GM12865 (cell line): ENCODE data around the gene CRISPLD2.

Experiments used
- DNase-seq: peaks from one replicate; pipeline ENCODE4 v3.0.0; 2010; ENCODE audit warnings: low read depth
- H3K4me3 ChIP-seq: 2 replicates; pipeline ENCODE4 v1.5.1; 2011; ENCODE audit warnings: mild to moderate bottlenecking, low read depth, low read length, control low read depth
- CTCF ChIP-seq: IDR thresholded peaks from 2 replicates; pipeline ENCODE4 v1.5.1; 2011; ENCODE audit warnings: low read length, control low read depth, low read depth, inconsistent platforms; ENCODE audit not compliant: insufficient read depth; ENCODE audit errors: missing control alignments

The CRISPLD2 gene

GRCh38 chr16:84929421-84930297 lies 109.9 kb downstream of the CRISPLD2 start:
- no peak for TF ChIP-seq CTCF
- DNase-seq = no peak
- no peak overlapping the region for H3K4me3 ChIP-seq

DNA sequence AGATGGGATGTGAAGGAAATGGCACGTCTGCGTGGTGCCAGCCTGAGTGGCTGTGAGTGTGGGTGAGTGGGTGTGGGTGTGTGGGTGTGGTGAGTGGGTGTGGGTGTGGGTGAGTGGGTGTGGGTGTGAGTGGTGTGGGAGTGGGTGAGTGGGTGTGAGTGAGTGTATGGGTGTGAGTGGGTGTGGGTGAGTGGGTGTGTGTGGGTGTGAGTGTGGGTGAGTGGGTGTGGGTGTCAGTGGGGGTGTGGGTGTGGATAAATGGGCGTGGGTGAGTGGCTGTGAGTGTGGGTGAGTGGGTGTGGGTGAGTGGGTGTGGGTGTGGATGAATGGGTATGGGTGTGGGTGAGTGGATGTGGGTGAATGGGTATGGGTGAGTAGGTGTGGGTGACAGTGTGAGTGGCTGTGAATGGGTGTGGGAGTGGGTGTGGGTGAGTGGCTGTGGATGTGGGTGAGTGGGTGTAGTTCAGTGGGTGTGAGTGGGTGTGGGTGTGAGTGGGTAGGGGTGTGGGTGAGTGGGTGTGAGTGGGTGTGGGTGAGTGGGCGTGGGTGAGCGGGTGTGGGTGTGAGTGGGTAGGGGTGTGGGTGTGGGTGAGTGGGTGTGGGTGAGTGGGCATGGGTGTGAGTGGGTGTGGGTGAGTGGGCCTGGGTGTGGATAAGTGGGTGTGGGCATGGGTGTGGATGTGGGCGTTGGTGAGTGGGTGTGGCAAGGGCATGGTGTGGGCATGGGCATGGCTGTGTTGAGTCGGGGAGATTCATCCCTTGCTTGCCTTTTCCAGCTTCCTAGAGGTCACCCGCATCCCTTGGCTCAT lies 110.7 kb downstream of the CRISPLD2 start:
- no peak for TF ChIP-seq CTCF
- no peak for DNase-seq
- H3K4me3 ChIP-seq = no peak overlapping the region

DNA sequence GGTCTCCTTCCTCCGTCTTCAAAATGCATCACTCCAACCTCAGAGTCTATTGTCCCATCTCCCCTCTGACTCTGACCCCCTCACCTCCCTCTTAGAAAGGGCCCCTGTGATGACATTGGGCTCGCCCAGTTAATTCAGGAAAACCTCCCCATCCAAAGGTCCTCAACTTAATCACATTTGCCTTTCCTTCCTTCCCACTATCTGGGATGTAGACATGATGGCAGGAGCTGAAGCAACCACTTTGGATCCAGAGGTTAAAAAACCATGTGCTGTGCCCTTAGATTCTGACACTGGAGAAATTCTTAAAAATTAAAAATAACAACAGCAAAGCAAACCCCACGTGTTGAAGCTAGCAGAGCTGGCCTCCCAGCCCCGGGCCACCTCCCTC lies 111.3 kb downstream of the CRISPLD2 start:
- DNase-seq = no peak
- no peak for TF ChIP-seq CTCF
- no peak overlapping the region for H3K4me3 ChIP-seq

- DNase-seq = no peak
- TF ChIP-seq CTCF = no peak
- no peak overlapping the region for H3K4me3 ChIP-seq
Observed at GRCh38 chr16:84931506-84931905, 111.7 kb downstream of the CRISPLD2 start.

DNA sequence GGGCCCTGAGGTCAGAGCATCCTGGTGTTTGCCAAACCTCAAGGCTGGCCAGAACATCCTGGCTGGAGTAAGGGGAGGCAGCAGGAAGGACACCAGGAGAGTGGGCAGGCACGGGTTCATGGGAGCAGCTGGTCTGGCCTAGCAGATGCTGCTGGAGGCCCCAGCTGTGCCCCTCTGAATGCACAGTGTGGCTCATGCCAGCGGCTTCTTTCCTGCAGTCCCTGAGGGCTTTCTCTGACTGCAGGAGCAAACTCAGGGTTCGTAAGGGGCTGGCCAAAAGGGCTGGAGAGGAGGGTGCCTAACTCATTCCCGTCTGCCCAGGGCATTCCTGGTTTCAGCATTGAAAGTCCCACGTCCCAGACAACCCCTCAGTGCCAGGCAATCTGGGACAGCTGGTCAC lies 112.9 kb downstream of the CRISPLD2 start:
- TF ChIP-seq CTCF = no peak
- DNase-seq = no peak
- H3K4me3 ChIP-seq = no peak overlapping the region

DNA sequence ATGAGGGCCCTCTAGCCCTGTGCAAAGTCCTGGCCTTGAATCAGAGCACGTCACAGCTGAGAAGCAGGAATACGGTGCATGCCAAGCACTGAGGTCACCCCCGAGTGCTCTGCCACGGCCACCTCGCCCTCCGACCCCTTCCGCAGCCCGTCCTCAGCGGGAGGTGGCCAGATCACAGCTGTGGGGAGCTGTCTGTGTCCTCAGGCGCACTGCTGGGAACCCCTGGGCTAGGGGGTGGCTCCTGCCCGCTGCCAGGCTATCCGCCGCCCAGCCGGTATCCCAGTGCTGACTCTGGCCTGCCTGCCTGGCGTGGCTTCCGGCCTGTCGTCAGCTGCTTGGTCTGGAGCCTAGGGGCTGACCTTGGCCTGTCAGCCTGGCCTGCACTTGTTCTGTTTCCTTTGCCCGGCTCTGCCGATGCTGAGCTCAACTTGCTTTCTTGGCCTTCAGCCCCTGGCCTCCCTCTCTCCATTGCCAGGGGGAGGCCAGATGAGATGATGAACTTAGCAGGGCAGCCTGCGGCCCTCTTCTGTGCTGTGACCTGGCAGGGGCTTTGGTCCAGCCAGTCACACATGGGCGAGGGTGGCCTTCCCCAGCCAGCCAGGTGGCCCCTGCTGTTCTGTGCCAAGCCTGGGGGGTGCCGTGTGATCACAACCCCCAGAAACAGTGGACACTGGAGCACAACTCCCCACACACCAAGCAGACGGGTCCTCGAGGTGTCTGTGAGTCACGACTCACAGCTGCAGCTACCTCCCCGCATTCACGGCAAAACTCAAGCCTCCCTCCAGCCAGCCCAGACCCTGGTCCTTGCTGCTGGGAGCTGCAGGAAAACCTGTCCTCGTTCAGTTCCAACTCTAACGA lies 114.2 kb downstream of the CRISPLD2 start:
- H3K4me3 ChIP-seq = no peak overlapping the region
- no peak for TF ChIP-seq CTCF
- DNase-seq = no peak
